Gastrocnemius medialis (tissue), 4 donors: Measurements from ENCODE around the gene ADAMTSL1.

Experiments
- CTCF ChIP-seq, 5 experiments: fragments of 450-650 bp in 3 of 5; fragments of 200-600 bp in 2 of 5; sonication (generic) in 2 of 5; IDR thresholded peaks in 4 of 5; conservative IDR thresholded peaks in 1 of 5; 1 replicate in 4 of 5; 2 replicates in 1 of 5; pipeline ENCODE4 v1.5.1; 2016 to 2019; ENCODE audit warnings: antibody characterized with exemption in 5 of 5, mild to moderate bottlenecking in 3 of 5, moderate library complexity in 3 of 5
- POLR2A ChIP-seq, 2 donors: fragments of 450-650 bp; IDR thresholded peaks; one replicate each; pipeline ENCODE4 v1.6.1; 2017; ENCODE audit warnings: antibody characterized with exemption in 2 of 2, mild to moderate bottlenecking in 2 of 2, moderate library complexity in 2 of 2

DNA sequence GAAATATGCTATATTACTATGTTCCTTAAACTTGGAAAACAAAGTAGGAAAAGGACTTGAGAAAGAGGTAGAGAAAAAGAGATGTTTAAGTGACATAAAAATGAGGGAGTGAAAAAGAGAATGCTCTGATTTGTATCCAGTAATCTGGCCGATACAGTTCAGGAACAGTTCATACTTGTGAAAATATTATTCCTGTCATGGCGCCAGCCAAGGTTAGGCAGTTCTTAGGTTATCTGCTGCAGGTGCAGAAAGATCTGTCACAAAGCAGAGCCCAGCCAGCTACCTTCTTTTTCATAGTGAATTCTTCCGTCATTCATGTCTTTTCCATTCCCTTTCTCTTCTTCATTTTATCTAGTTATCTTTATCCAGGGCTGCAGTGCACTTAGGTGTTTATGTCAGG is 256.3 kb downstream of the ADAMTSL1 start:
- TF ChIP-seq CTCF (IDR thresholded peaks at IDR 0.05 in 4 of 5, conservative IDR thresholded peaks at IDR 0.05 in 1 of 5) (no peak), POLR2A (IDR thresholded peaks at IDR 0.05) (no peak)
